ENCODE data around the gene RNF213.

RNF213 gene

DNA sequence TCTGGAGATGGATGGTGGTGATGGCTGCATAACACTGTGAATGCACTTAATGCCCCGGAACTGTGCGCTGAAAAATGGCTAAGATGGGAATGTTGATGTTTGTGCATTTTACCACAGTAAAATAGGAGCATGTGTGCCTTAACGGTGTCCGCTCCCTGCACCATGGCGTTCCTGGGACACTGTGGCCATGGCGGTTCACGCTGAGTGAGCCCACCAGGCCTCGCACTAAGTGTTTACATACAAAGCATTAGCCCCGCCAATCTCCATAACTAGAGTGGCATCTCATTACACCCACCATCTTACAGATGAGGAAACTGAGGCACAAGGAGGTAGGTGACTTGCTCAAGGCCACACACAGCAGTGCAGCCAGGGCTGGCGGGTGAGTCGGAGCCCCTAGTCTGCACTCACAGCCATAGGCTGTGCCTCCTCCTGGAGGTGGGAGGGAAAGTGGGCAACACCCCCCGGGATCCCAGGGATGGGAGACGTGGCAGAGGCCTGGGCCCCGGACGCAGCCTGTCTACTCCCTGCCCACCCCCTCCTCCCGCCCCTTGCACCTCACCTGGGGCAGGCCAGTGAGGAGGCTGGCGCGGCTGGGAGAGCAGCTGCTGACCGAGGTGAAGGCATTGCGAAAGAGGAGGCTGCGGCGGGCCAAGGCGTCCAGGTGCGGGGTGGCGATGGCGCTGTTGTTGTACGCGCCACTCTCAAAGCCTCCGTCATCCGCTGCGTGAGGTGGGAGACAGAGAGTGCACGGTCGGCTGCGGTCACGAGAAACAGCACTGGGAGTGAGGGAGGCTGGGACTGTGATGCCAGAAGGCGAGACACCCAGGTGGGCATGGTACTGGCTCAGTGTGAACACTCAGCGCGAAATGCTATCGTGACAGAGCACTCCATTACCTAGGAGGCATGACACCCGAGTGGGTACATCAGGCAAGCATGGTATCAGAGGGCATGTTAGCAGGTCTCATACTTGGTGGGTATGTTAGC lies 43.9 kb upstream of the RNF213 start:
- TF ChIP-seq, protein P1, sequence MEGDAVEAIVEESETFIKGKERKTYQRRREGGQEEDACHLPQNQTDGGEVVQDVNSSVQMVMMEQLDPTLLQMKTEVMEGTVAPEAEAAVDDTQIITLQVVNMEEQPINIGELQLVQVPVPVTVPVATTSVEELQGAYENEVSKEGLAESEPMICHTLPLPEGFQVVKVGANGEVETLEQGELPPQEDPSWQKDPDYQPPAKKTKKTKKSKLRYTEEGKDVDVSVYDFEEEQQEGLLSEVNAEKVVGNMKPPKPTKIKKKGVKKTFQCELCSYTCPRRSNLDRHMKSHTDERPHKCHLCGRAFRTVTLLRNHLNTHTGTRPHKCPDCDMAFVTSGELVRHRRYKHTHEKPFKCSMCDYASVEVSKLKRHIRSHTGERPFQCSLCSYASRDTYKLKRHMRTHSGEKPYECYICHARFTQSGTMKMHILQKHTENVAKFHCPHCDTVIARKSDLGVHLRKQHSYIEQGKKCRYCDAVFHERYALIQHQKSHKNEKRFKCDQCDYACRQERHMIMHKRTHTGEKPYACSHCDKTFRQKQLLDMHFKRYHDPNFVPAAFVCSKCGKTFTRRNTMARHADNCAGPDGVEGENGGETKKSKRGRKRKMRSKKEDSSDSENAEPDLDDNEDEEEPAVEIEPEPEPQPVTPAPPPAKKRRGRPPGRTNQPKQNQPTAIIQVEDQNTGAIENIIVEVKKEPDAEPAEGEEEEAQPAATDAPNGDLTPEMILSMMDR (conservative IDR thresholded peaks at IDR 0.05), result no peak

DNA sequence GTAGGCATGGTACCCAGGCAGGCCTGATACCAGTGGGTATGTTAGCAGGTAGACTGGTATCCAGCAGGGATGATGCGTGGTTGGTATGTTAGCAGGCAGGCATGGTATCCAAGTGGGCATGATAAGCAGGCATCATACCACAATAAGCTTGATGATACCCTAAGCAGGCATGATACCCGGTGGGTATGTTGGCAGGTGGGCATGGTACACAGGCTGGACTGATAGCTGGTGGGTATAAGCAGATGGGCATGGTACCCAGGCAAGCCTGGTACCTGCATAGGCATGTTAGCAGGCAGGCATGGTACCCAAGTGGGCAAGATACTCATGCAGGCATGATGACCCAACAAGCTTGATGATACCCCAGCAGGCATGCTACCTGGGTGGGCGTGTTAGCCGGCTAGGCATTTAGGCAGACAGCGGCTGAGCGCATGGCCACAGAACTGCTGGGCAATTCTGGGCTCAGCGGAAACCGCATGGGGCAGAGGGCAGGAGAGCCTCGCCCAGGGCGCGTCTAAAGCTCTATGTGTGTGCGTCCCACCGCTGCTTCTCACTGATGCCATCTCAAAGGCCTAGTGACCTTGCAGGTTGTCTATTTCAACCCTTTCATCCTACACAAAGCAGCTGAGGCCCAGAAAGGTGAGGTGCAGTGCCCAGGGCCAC lies 42.8 kb upstream of the RNF213 start:
- TF ChIP-seq, protein P1 (conservative IDR thresholded peaks at IDR 0.05), result no peak
- no peak overlapping the region for H3K27ac ChIP-seq

More for the DNA sequence above, 43.9 kb upstream of the RNF213 start:
- no peak overlapping the region for H3K27ac ChIP-seq

DNA sequence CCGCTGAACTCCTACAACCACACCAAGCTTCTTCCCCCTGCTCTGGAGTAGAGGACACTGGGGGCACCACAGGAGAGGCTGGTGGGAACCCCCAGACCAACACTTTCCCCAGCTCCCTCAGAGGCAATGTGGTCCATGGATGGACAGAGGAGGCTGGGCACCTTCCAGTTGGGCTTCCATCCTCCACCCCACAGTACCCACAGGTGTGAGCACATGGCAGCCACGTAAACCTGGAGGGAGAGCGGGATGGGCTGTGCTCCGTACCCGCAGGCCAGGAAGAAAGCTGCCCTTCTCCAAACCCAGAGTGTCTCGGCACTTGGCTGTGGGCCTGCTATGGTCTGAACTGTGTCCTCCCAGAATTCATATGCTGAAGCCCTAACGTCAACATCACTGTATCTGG lies 42.3 kb upstream of the RNF213 start:
- TF ChIP-seq, protein P1 (conservative IDR thresholded peaks at IDR 0.05), result no peak
- H3K27ac ChIP-seq, result peak overlapping the region; percentile 95

DNA sequence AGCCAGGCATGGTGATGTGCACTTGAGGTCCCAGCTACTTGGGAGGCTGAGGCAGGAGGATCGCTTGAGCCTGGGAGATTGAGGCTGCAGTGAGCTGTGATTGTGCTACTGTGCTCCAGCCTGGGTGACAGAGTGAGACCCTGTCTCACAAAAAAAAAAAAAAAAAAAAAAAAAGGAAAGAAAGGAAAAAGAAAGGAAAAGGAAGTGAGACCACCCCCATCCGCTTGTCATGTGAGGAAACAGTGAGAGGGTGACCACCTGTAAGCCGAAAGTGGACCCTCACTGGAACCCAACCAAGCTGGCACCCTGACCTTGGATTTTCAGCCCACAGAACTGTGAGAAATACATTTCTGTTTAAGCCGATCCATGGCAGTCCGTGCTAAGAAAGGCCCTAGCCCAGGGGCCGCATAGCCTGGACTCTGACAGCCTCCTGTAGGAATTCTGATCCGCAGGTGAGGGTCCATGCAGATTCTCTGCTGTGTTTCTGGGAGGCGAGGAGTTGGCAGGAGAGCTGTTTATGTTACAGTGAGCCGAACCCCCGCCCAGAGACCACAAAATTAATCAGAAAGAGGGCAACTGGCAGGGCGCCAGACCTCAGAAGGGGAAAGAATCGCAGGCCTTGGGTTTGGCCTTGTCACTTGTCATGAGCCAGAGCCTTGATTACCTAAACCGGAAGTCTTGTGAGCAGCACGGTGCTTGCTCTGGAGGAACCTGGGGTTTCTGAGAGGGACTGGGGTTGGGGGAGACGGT lies 41.5 kb upstream of the RNF213 start:
- TF ChIP-seq, protein P1 (conservative IDR thresholded peaks at IDR 0.05), result no peak
- H3K27ac ChIP-seq, result peak overlapping the region; percentile 95

DNA sequence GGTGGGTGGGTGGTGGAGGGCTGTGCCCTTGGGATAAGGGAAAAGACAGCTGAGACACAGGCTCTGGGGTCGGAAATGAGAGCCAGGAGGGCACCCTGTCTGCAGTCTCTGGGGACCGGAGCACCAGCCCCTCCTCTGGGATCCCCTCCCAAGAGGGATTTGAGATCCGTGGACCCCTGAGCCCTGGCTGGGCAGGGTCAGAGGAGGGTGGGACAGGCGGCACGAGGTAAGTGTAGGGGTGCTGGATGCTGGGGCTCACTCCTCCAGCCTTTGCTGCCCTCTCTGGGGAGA lies 40.9 kb upstream of the RNF213 start:
- TF ChIP-seq, protein P1 (conservative IDR thresholded peaks at IDR 0.05), result no peak
- H3K27ac ChIP-seq, result peak overlapping the region; percentile 95

DNA sequence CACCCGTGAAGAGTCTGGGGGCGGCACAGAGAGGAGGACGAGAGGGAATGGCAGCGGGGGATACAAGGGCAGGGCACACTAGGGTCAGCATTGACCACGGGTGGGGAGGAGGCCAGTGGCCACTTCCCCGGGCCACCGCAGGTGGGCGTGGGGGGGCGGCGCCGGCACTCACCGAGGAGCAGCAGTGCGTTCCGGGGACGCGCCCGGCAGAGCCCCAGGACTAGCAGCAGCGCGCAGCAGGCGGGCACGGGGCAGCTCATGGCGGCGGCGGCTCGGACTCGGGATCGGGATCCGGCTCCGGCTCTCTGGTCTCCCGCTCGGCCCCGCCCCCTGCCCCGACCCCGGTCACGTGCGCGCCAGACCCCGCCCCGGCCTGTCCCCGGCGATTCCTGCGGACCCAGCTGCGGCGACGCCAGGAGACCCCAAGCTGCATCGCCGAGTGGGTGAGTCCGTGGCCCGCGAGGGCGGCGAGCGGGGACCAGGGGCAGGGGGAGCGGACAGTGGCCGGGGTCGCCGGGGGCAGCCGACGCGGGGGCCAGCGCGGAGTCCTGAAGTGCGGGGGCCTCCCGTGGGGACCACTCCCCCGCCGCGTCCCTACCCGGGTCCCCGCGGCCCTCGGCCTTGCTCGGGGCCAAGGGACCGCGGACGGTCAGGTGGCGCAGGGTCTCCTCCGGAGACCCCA lies 40.5 kb upstream of the RNF213 start, which contains the start of the genes SGSH and SLC26A11:
TSS of gene SGSH (minus strand) at position 280 of the 682 bp plus-strand sequence. CDS start at position 260, 20 bp downstream.
TSS of gene SLC26A11 (plus strand) at position 374 of the 682 bp plus-strand sequence. CDS start 1,134 bp downstream, outside the sequence.
- H3K27ac ChIP-seq, result peak within 1 kb of the TSS; percentile 95

More for the DNA sequence above, 40.5 kb upstream of the RNF213 start, which contains the start of the genes SGSH and SLC26A11:
- TF ChIP-seq, protein P1 (conservative IDR thresholded peaks at IDR 0.05), result no peak

Measured in VCaP (cell line).